GM21786 (cell line): Measurements from ENCODE around the gene NRARP.
A peak's percentile ranks its signal among the peaks of the same experiment; 100 is the strongest.
"Not testable (repeated sequence)": the region's sequence is repeated elsewhere in the genome, so short reads cannot be mapped to it uniquely, and the experiment has no call there.

Experiments
- ATAC-seq: cut with Tn5 transposase; IDR thresholded peaks from one replicate; pipeline ENCODE4 v1.9.1; 2021; ENCODE audit not compliant: unreplicated experiment

The NRARP gene

GRCh38 chr9:137302118-137302448 is at the start of gene NRARP:
Gene NRARP, minus strand, starts transcription at chr9:137302271. Its CDS starts 343 bp downstream, at chr9:137301928.
- ATAC-seq: peak; percentile 75

GRCh38 chr9:137350696-137351584 is 48.9 kb upstream of the NRARP start:
- no peak for ATAC-seq

- no peak for ATAC-seq
Observed at GRCh38 chr9:137349471-137350033, 47.5 kb upstream of the NRARP start.

GRCh38 chr9:137348769-137349470 is 46.8 kb upstream of the NRARP start:
- ATAC-seq: no peak

GRCh38 chr9:137347928-137348327 is 45.9 kb upstream of the NRARP start:
- no peak for ATAC-seq

- no peak for ATAC-seq
Observed at GRCh38 chr9:137342482-137342881, 40.4 kb upstream of the NRARP start.

- ATAC-seq: no peak
Observed at GRCh38 chr9:137341227-137341626, 39.2 kb upstream of the NRARP start.

- not testable (repeated sequence) for ATAC-seq
Observed at GRCh38 chr9:137339908-137340462, 37.9 kb upstream of the NRARP start.

- no peak for ATAC-seq
Observed at GRCh38 chr9:137339045-137339907, 37.2 kb upstream of the NRARP start.

GRCh38 chr9:137336735-137337134 is 34.7 kb upstream of the NRARP start:
- no peak for ATAC-seq

GRCh38 chr9:137333016-137333671 is 31.1 kb upstream of the NRARP start:
- no peak for ATAC-seq

GRCh38 chr9:137331929-137332328 is 29.9 kb upstream of the NRARP start:
- no peak for ATAC-seq

GRCh38 chr9:137330689-137331088 is 28.6 kb upstream of the NRARP start:
- ATAC-seq: no peak

- ATAC-seq: not testable (repeated sequence)
Observed at GRCh38 chr9:137329590-137329989, 27.5 kb upstream of the NRARP start.

- not testable (repeated sequence) for ATAC-seq
Observed at GRCh38 chr9:137327641-137328550, 25.8 kb upstream of the NRARP start.

GRCh38 chr9:137326445-137327065 is 24.5 kb upstream of the NRARP start:
- no peak for ATAC-seq

GRCh38 chr9:137325799-137326198 is 23.7 kb upstream of the NRARP start:
- no peak for ATAC-seq

GRCh38 chr9:137325124-137325523 is 23.1 kb upstream of the NRARP start:
- no peak for ATAC-seq
